SK-N-SH treated with all-trans-retinoic acid at 6 μM for 48 hours (cell line): ENCODE measurements around the gene PALLD.

Experiments used
- ARNTL ChIP-seq: fragments of 450-650 bp; formaldehyde crosslinking; IDR thresholded peaks from 2 replicates; pipeline ENCODE4 v1.5.0; 2020; ENCODE audit warnings: low read depth, mild to moderate bottlenecking, moderate library complexity, borderline replicate concordance
- CSDC2 ChIP-seq: fragments of 250-450 bp; sonication (Bioruptor Pico); IDR thresholded peaks from 2 replicates; pipeline ENCODE4 v1.5.0; 2020; ENCODE audit warnings: mild to moderate bottlenecking, moderate library complexity
- GLIS3 ChIP-seq: fragments of 250-450 bp; sonication (Bioruptor Pico); IDR thresholded peaks from 2 replicates; pipeline ENCODE4 v1.5.0; 2020; ENCODE audit warnings: mild to moderate bottlenecking, moderate library complexity
- OSR1 ChIP-seq: fragments of 250-450 bp; sonication (Bioruptor Pico); IDR thresholded peaks from 2 replicates; pipeline ENCODE4 v1.8.0; 2022; ENCODE audit warnings: moderate library complexity, mild to moderate bottlenecking, inconsistent platforms
- PPARA ChIP-seq: fragments of 250-450 bp; sonication (Bioruptor Pico); IDR thresholded peaks from 2 replicates; pipeline ENCODE4 v1.5.0; 2020; ENCODE audit warnings: mild to moderate bottlenecking, borderline replicate concordance
- RARB ChIP-seq: fragments of 250-450 bp; sonication (Bioruptor Pico); IDR thresholded peaks from 2 replicates; pipeline ENCODE4 v1.8.0; 2021; ENCODE audit warnings: mild to moderate bottlenecking, moderate library complexity
- SNAI2 ChIP-seq: fragments of 250-450 bp; sonication (Bioruptor Pico); IDR thresholded peaks from 2 replicates; pipeline ENCODE4 v1.5.0; 2020; ENCODE audit warnings: mild to moderate bottlenecking, moderate library complexity
- ZC3H10 ChIP-seq: fragments of 250-450 bp; sonication (Bioruptor Pico); IDR thresholded peaks from 2 replicates; pipeline ENCODE4 v1.5.1; 2021; ENCODE audit warnings: mild to moderate bottlenecking, moderate library complexity
- ZNF565 ChIP-seq: fragments of 450-650 bp; formaldehyde crosslinking; conservative IDR thresholded peaks from 2 replicates; pipeline ENCODE4 v1.5.0; 2020; ENCODE audit warnings: low read depth, mild to moderate bottlenecking, moderate library complexity
- ZNF8 ChIP-seq: fragments of 450-650 bp; formaldehyde crosslinking; IDR thresholded peaks from 2 replicates; pipeline ENCODE4 v1.5.0; 2020; ENCODE audit warnings: mild to moderate bottlenecking, moderate library complexity
- TF ChIP-seq, protein P1 (sequence below): fragments of 250-450 bp; sonication (Bioruptor Pico); IDR thresholded peaks from 2 replicates; pipeline ENCODE4 v1.5.1; 2020; ENCODE audit warnings: low read depth, mild to moderate bottlenecking, moderate library complexity
- TF ChIP-seq, protein P2 (sequence below): fragments of 250-450 bp; sonication (Bioruptor Pico); IDR thresholded peaks from 2 replicates; pipeline ENCODE4 v1.8.0; 2020; ENCODE audit warnings: mild to moderate bottlenecking, moderate library complexity, borderline replicate concordance
- TF ChIP-seq, protein P3 (sequence below): fragments of 250-450 bp; sonication (Bioruptor Pico); IDR thresholded peaks from 2 replicates; pipeline ENCODE4 v1.8.0; 2021; ENCODE audit warnings: low read depth, mild to moderate bottlenecking, moderate library complexity, borderline replicate concordance
- TF ChIP-seq, protein P4 (sequence below): fragments of 250-450 bp; sonication (Bioruptor Pico); IDR thresholded peaks from 2 replicates; pipeline ENCODE4 v1.5.0; 2020; ENCODE audit warnings: mild to moderate bottlenecking, moderate library complexity

DNA sequence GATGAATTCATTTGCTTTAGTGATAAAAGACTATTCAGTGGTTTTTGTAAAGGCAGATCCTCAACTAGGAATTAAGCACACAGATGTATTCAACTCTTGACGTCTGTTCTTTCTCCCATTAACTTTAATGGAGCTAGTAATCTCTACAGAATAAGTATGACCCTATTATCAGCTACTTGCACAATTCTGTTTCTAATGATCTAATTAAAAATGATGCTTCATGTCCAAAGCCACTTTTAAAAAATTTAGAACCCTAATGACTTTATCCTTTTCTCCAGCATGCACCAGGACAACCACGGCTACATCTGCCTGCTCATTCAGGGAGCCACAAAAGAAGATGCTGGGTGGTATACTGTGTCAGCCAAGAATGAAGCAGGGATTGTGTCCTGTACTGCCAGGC lies 427.8 kb downstream of the PALLD start:
- TF ChIP-seq OSR1 (CRISPR knock-in tag) (no peak), GLIS3 (CRISPR knock-in tag) (no peak), SNAI2 (CRISPR knock-in tag) (no peak), RARB (CRISPR knock-in tag) (no peak), ARNTL (CRISPR knock-in tag) (no peak), PPARA (CRISPR knock-in tag) (no peak), ZC3H10 (CRISPR knock-in tag) (no peak), ZNF8 (CRISPR knock-in tag) (no peak), CSDC2 (CRISPR knock-in tag) (no peak), ZNF565 (CRISPR knock-in tag) (no peak)
- TF ChIP-seq, protein P1, sequence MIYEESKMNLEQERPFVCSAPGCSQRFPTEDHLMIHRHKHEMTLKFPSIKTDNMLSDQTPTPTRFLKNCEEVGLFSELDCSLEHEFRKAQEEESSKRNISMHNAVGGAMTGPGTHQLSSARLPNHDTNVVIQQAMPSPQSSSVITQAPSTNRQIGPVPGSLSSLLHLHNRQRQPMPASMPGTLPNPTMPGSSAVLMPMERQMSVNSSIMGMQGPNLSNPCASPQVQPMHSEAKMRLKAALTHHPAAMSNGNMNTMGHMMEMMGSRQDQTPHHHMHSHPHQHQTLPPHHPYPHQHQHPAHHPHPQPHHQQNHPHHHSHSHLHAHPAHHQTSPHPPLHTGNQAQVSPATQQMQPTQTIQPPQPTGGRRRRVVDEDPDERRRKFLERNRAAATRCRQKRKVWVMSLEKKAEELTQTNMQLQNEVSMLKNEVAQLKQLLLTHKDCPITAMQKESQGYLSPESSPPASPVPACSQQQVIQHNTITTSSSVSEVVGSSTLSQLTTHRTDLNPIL, result no peak
- TF ChIP-seq, protein P2, sequence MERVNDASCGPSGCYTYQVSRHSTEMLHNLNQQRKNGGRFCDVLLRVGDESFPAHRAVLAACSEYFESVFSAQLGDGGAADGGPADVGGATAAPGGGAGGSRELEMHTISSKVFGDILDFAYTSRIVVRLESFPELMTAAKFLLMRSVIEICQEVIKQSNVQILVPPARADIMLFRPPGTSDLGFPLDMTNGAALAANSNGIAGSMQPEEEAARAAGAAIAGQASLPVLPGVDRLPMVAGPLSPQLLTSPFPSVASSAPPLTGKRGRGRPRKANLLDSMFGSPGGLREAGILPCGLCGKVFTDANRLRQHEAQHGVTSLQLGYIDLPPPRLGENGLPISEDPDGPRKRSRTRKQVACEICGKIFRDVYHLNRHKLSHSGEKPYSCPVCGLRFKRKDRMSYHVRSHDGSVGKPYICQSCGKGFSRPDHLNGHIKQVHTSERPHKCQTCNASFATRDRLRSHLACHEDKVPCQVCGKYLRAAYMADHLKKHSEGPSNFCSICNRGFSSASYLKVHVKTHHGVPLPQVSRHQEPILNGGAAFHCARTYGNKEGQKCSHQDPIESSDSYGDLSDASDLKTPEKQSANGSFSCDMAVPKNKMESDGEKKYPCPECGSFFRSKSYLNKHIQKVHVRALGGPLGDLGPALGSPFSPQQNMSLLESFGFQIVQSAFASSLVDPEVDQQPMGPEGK, result no peak
- TF ChIP-seq, protein P3, sequence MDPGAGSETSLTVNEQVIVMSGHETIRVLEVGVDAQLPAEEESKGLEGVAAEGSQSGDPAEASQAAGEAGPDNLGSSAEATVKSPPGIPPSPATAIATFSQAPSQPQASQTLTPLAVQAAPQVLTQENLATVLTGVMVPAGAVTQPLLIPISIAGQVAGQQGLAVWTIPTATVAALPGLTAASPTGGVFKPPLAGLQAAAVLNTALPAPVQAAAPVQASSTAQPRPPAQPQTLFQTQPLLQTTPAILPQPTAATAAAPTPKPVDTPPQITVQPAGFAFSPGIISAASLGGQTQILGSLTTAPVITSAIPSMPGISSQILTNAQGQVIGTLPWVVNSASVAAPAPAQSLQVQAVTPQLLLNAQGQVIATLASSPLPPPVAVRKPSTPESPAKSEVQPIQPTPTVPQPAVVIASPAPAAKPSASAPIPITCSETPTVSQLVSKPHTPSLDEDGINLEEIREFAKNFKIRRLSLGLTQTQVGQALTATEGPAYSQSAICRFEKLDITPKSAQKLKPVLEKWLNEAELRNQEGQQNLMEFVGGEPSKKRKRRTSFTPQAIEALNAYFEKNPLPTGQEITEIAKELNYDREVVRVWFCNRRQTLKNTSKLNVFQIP (CRISPR knock-in tag), result no peak
- TF ChIP-seq, protein P4, sequence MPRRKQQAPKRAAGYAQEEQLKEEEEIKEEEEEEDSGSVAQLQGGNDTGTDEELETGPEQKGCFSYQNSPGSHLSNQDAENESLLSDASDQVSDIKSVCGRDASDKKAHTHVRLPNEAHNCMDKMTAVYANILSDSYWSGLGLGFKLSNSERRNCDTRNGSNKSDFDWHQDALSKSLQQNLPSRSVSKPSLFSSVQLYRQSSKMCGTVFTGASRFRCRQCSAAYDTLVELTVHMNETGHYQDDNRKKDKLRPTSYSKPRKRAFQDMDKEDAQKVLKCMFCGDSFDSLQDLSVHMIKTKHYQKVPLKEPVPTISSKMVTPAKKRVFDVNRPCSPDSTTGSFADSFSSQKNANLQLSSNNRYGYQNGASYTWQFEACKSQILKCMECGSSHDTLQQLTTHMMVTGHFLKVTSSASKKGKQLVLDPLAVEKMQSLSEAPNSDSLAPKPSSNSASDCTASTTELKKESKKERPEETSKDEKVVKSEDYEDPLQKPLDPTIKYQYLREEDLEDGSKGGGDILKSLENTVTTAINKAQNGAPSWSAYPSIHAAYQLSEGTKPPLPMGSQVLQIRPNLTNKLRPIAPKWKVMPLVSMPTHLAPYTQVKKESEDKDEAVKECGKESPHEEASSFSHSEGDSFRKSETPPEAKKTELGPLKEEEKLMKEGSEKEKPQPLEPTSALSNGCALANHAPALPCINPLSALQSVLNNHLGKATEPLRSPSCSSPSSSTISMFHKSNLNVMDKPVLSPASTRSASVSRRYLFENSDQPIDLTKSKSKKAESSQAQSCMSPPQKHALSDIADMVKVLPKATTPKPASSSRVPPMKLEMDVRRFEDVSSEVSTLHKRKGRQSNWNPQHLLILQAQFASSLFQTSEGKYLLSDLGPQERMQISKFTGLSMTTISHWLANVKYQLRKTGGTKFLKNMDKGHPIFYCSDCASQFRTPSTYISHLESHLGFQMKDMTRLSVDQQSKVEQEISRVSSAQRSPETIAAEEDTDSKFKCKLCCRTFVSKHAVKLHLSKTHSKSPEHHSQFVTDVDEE, result no peak
